K562 (cell line): ENCODE measurements around the gene CCNY.

Experiments used
- EP300 ChIP-seq: IDR thresholded peaks from 2 replicates; pipeline ENCODE4 v1.6.1; 2012; ENCODE audit warnings: low read length, improper control_type of control experiment
- MEIS2 ChIP-seq: fragments of 450-650 bp; IDR thresholded peaks from 2 replicates; pipeline ENCODE4 v1.6.1; 2014; ENCODE audit warnings: mild to moderate bottlenecking; ENCODE audit not compliant: partially characterized antibody
- SNIP1 ChIP-seq: fragments of 450-650 bp; IDR thresholded peaks from 2 replicates; pipeline ENCODE4 v1.7.1; 2017; ENCODE audit warnings: low read depth, mild to moderate bottlenecking

DNA sequence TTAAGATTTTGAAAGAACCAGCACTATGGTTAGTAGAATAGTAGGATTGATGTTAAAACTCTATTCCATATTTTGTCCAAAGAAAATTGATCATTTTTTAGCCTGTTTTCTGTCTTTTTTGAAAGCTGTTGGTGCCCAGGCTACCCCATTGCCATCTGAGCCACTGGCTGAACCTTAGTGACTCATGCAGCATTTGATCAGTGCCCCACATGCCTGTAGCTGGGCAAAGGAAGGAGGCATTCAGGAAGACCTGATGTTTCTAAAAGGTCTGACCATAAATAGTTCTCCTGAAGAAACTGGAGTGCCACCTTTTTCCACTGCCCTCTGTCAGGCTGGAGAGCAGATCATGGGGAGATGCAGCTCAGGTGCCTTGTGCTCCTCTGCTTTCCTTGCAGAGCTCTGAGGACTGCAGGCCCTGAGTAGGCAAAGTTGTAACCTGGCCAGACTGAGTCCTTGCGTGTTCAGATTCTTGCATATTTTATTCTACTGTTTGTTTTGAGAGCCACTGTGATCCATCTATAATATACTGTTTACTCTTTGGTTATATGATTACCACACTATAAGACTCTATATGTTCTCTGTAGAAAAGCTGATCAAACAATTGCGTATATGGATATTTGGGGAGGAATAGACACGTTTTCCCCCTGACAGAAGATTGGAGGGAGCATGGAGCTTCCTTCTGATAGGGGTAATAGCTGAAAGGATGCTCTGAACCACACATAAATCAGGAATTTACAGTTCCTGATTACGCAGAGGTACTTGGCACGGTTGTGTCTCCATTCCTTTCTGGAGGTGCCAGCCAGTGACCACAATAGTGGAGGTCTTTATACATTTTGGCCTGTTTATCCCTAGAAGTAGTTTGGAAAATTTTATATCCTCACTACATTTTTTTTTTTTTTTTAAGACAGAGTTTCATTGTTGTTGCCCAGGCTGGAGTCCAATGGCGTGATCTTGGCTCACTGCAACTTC is 219.9 kb downstream of the CCNY start:
- TF ChIP-seq SNIP1, result no peak
- TF ChIP-seq EP300, result no peak
- TF ChIP-seq MEIS2, result no peak
